Heart right ventricle (tissue), 16 donors: ENCODE results near the gene NUAK1. TPM values are rescaled to one million over a fixed set of nuclear protein-coding genes. Genes with fewer than 3 reads are reported as not detected.

ENCODE experiments used
- ATAC-seq, 8 donors: fragments of 200-7000 bp; cut with Tn5 transposase; one replicate each; pipeline ENCODE4 v1.9.1; 2020; ENCODE audit warnings: mild to moderate bottlenecking in 8 of 8, moderate library complexity in 8 of 8, moderate number of reproducible peaks in 1 of 8
- DNase-seq, 2 donors: peaks; one replicate each; pipeline ENCODE4 v3.0.0-alpha.2; 2020
- H3K27ac ChIP-seq, 10 donors: fragments of 200-600 bp; sonication (generic) in 2 of 10; one replicate each; pipeline versions ENCODE4 v1.5.0 to v1.8.0; 2020 to 2022; ENCODE audit warnings: mild to moderate bottlenecking in 3 of 10
- H3K27me3 ChIP-seq, 7 donors: fragments of 200-600 bp; one replicate each; pipeline ENCODE4 v1.8.0; 2021 to 2022; ENCODE audit warnings: mild to moderate bottlenecking in 2 of 7
- H3K36me3 ChIP-seq, 9 donors: fragments of 200-600 bp; sonication (generic) in 1 of 9; one replicate each; pipeline versions ENCODE4 v1.5.0 to v1.8.0; 2020 to 2022; ENCODE audit warnings: mild to moderate bottlenecking in 2 of 9
- H3K4me1 ChIP-seq, 9 donors: fragments of 200-600 bp; sonication (generic) in 1 of 9; one replicate each; pipeline versions ENCODE4 v1.5.0 to v1.8.0; 2020 to 2022; ENCODE audit warnings: mild to moderate bottlenecking in 4 of 9
- H3K4me3 ChIP-seq, 10 donors: fragments of 200-600 bp; sonication (generic) in 2 of 10; one replicate each; pipeline versions ENCODE4 v1.5.0 to v1.8.0; 2020 to 2022; ENCODE audit warnings: mild to moderate bottlenecking in 7 of 10, moderate library complexity in 2 of 10
- H3K9me3 ChIP-seq, 11 donors: fragments of 200-600 bp in 10 of 11; sonication (generic) in 2 of 11; one replicate each; pipeline versions ENCODE4 v1.5.0 to v1.8.0; 2013 to 2022; ENCODE audit warnings: mild to moderate bottlenecking in 2 of 11, control low read depth in 1 of 11, moderate library complexity in 1 of 11
- WGBS, 2 donors: extraction: QIAGEN DNeasy Blood & Tissue Kit; methylation state at CpG; one replicate each; pipeline ENCODE4 v1.1.7; 2013; ENCODE audit warnings: inconsistent platforms in 1 of 2; 5-methylcytosine and 5-hydroxymethylcytosine counted together
- intact Hi-C, 10 donors: fragments of 100-400 bp; cut with DNase I; formaldehyde crosslinking; loops; one replicate each; pipeline versions ENCODE4 v1.11.1 to v1.14.2; 2022
- polyA plus RNA-seq, 2 donors: library from polyadenylated mRNA; stranded (reverse); fragments of 200-250 nt; gene quantifications; one replicate each; pipeline ENCODE4 v1.2.3, GENCODE V29; 2013
- total RNA-seq, 10 donors: library from RNA; stranded (reverse); fragmentation: NEBNext Ultra II Directional in 3 of 10; extraction: Animal tissue kit (Norgen Biotek cat#: 25700) in 3 of 10; gene quantifications; one replicate each; pipeline versions ENCODE4 v1.2.1 to v1.2.4, GENCODE V29; 2021 to 2023
- TF ChIP-seq, protein P1 (sequence below), 9 donors: fragments of 200-600 bp; sonication (generic) in 2 of 9; IDR thresholded peaks; one replicate each; pipeline versions ENCODE4 v1.5.0 to v1.8.0; 2021 to 2022; ENCODE audit warnings: antibody characterized with exemption in 9 of 9, mild to moderate bottlenecking in 5 of 9, moderate library complexity in 1 of 9
- donor health status: Arrhythmogenic right ventricular cardiomyopathy.
- donor health status: ischemic (EF 13 %, LVEDD 7.1; RV severe dilation, severe dysfunction).
- donor health status: healthy with polysubstance abuse.
- donor health status: DM: no; HTN: yes; CAD: no.
- donor health status: DM: no; HTN: no; CAD: no.
- donor health status: ischemic (EF 25% LVEDD 6.9; RV normal size, moderate dysfunction).
- donor health status: ischemic (EF 25% LVEDD 5.7; RV mildly dilated, moderate dysfunction).
- donor health status: healthy.
- donor health status: DM: yes; HTN: yes; CAD: no.
- donor health status: Ischemic cardiomyopathy.
- donor health status: ischemic (EF 35%, LVEDD 5.7; RV mildly dilated, moderate dysfunction).
- donor health status: nonischemic (EF 11% LVEDD 7.7; RV severe dilation, severe dysfunction).
- donor health status: DM: yes; HTN: yes; CAD: no.
- donor health status: PGD.
- donor health status: ischemic (EF 29% LVEDD 5.4; RV normal size, mild dysfunction).
- donor health status: nonischemic (EF 23%, LVEDD 6.1; RV moderate dilation, normal function).

Gene NUAK1
- total and polyA plus RNA-seq, 12 donors = 9.8 to 59.0 (median 44.8) TPM

DNA sequence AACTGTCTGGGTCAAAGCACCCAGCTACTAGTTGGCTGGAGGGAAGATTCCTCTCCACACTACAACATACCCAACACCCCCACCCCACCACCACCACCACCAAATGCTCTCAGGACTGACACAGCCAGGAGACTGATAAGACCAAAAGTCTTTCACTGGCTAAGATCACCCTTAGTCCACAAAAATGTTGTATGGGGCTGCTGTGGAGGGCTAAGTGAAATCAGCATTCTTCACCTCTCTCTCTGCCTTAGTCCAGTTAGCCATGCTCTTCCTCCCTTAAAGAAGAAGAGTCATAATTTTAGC, 106.2 kb downstream of the NUAK1 start:
- peaks cover 0 to 12% (median 10%) of the 10 kb centered on the region in 9 donors for H3K4me1 ChIP-seq
- H3K9me3 ChIP-seq = no peaks in the 10 kb centered on the region
- H3K27me3 ChIP-seq = no peaks in the 10 kb centered on the region
- no peaks in the 10 kb centered on the region for H3K36me3 ChIP-seq
- ATAC-seq (no peak), DNase-seq (no peak)
- H3K4me3 ChIP-seq = no peak overlapping the region
- H3K27ac ChIP-seq = no peak overlapping the region
- intact Hi-C loops = loop anchor here in 1 of 10 donors (5.0 kb wide), 1 partner anchor 105 kb away; the partner anchor contains the start of gene NUAK1
- TF ChIP-seq, protein P1, sequence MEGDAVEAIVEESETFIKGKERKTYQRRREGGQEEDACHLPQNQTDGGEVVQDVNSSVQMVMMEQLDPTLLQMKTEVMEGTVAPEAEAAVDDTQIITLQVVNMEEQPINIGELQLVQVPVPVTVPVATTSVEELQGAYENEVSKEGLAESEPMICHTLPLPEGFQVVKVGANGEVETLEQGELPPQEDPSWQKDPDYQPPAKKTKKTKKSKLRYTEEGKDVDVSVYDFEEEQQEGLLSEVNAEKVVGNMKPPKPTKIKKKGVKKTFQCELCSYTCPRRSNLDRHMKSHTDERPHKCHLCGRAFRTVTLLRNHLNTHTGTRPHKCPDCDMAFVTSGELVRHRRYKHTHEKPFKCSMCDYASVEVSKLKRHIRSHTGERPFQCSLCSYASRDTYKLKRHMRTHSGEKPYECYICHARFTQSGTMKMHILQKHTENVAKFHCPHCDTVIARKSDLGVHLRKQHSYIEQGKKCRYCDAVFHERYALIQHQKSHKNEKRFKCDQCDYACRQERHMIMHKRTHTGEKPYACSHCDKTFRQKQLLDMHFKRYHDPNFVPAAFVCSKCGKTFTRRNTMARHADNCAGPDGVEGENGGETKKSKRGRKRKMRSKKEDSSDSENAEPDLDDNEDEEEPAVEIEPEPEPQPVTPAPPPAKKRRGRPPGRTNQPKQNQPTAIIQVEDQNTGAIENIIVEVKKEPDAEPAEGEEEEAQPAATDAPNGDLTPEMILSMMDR (IDR thresholded peaks at IDR 0.05) = no peak

DNA sequence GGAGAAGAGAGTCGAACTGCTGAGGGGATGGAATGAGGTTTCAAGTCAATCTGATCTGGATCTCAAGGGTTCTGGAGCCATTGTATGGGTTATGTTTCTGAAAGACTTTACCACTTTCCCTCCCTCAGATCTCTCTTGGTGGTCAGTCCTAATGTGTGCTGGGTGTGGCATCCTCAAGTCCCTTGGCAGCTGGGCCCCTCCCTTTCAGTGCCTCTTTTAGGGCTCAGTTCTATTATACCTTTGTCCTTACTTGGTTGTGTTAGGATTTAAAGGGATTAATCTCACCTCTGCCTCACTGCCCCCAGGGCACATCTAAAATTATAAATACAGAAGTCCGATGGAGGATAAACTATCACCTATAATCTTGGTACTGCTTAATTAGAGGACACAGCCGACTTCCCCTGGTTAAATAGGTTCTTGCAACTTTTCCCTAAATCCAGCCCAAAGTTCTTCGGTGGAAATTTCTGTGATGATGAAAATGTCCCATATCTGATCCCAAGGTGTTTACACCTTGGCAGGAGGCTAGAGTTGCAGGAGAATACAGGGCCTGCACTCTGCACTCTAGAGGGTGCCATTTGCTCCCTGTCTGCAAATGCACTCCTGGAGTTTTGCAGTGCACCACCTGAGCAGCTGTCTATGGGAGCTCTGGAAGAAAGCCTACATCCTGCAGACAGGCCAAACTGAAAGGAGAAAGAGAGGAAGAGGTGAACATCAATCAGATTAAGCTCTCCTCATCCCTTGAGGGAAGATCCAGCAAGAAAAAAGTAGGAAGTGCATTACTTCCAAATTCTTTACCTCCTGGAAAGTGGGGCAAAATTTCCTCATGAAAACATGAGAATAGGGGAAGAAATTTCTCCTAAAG, 106.8 kb downstream of the NUAK1 start:
- Histone ChIP-seq H3K4me1 (peaks cover 0 to 12% (median 10%) of the 10 kb centered on the region in 9 donors), H3K27me3 (no peaks in the 10 kb centered on the region), H3K9me3 (no peaks in the 10 kb centered on the region), H3K4me3 (no peak overlapping the region), H3K36me3 (no peaks in the 10 kb centered on the region), H3K27ac (no peak overlapping the region)
- WGBS, 2 donors = 94 to 95% methylated on average over 4 of the region's 4 CpGs
- DNase-seq = no peak
- ATAC-seq = peak in 4 of 8 donors; percentile 37 to 62 (median 49)
- TF ChIP-seq, protein P1 (IDR thresholded peaks at IDR 0.05) = peak in 3 of 9 donors; percentile 16 to 20 (median 17)
- intact Hi-C loops = loop anchor here in 1 of 10 donors (5.0 kb wide), 1 partner anchor 105 kb away; the partner anchor contains the start of gene NUAK1

DNA sequence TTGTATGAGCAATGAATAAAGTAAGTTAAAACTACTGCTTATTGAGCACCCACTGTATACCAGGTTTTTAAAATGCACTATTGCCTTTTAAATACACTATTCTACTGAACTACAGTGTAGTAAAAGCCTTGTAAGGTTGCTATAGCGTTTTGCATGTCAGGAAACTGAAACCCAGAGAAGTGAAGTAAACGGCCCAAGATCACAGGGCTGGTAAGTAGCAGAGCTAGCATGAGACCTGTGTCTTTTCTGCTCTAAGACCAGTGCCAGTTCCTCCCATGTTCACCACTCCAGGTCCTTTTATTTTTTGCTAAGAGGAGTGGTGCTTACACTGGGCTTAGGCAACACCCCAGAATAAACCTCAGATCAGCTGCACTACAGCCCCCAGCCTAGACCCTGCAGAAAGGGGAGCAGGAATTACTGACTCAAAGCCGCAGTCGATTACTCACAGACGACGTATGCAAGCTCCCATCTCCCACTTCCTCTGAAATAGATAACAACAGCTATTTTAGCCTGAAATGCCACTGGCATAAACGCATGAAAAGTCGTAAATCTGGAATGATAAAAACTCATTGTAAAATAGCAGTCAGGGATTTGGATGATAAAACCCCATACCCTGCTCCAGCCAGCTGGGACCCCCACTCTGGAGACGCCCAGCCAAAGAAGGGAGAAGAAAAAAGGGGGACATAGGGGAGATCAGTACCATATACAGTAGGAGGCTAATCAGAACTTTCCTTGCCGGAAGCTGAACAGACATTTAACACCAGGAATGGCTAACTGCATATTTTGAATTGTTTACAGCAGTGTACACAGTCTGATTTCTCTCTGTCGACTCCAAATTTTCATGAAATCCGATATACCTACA, 108.3 kb downstream of the NUAK1 start:
- intact Hi-C loops = loop anchor here in 1 of 10 donors (5.0 kb wide), 1 partner anchor 107 kb away; the partner anchor contains the start of gene NUAK1
- Histone ChIP-seq H3K9me3 (no peaks in the 10 kb centered on the region), H3K27me3 (no peaks in the 10 kb centered on the region), H3K4me1 (peaks cover 0 to 12% (median 10%) of the 10 kb centered on the region in 9 donors), H3K36me3 (no peaks in the 10 kb centered on the region), H3K27ac (peak overlapping the region in 1 of 10 donors; percentile 72), H3K4me3 (no peak overlapping the region)
- peak in 5 of 8 donors; percentile 35 to 75 (median 45) for ATAC-seq
- TF ChIP-seq, protein P1 (IDR thresholded peaks at IDR 0.05) = no peak
- 35 to 40% methylated on average over 12 of the region's 12 CpGs for WGBS, 2 donors
- no peak for DNase-seq

DNA sequence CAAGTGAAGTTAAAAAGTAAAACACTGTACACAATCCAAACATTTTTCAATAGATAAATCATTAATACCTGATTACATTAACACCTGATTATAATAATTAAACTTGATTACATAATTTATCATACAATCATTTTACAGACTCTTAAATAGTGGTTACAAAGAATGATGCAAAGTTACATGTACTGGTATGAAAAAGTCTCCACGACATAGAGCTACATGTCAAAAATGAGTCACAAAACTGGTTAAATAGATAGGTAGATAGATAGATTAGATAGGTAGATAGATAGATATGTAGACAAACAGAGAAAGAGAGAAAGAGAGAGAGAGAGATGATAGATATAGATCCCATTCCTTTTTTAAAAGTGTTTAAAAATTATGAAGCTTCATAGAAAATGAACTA, 109.2 kb downstream of the NUAK1 start:
- Histone ChIP-seq H3K4me1 (peaks cover 0 to 12% (median 10%) of the 10 kb centered on the region in 9 donors), H3K27me3 (no peaks in the 10 kb centered on the region), H3K27ac (no peak overlapping the region), H3K36me3 (no peaks in the 10 kb centered on the region), H3K4me3 (no peak overlapping the region), H3K9me3 (no peaks in the 10 kb centered on the region)
- DNase-seq (no peak), ATAC-seq (no peak)
- WGBS, 2 donors = 94 to 96% methylated on average over 1 of the region's 1 CpG
- TF ChIP-seq, protein P1 (IDR thresholded peaks at IDR 0.05) = no peak
- intact Hi-C loops = no loop called here
